HepG2 (cell line): ENCODE measurements around the gene USP14. TPM values are rescaled to one million over a fixed set of nuclear protein-coding genes. Genes with fewer than 3 reads are reported as not detected.

ENCODE experiments used
- BRD4 ChIP-seq: sonication (generic); formaldehyde crosslinking; IDR thresholded peaks from 2 replicates; pipeline ENCODE4 v1.4.0; 2020; ENCODE audit warnings: missing genetic modification reagents
- ETV6 ChIP-seq: sonication (generic); formaldehyde crosslinking; conservative IDR thresholded peaks from 2 replicates; pipeline ENCODE4 v1.4.0; 2020; ENCODE audit warnings: missing genetic modification reagents
- EZH2 ChIP-seq: conservative IDR thresholded peaks from 2 replicates; pipeline ENCODE4 v1.6.1; 2012; ENCODE audit warnings: mild to moderate bottlenecking, low read depth, low read length, moderate library complexity
- FOXC1 ChIP-seq: sonication (generic); formaldehyde crosslinking; IDR thresholded peaks from 2 replicates; pipeline ENCODE4 v1.8.0; 2022; ENCODE audit warnings: mild to moderate bottlenecking, missing genetic modification reagents, borderline replicate concordance
- HNRNPLL ChIP-seq: fragments of 200-400 bp; formaldehyde crosslinking; IDR thresholded peaks from 2 replicates; pipeline ENCODE4 v1.6.1; 2017; ENCODE audit warnings: mild to moderate bottlenecking, low read depth, low read length; ENCODE audit not compliant: poor library complexity, severe bottlenecking
- HOXA9 ChIP-seq: sonication (generic); formaldehyde crosslinking; IDR thresholded peaks from 2 replicates; pipeline ENCODE4 v1.8.1; 2022; ENCODE audit warnings: missing genetic modification reagents, mild to moderate bottlenecking, moderate library complexity, borderline replicate concordance
- KAT8 ChIP-seq: IDR thresholded peaks from 2 replicates; pipeline ENCODE4 v1.6.1; 2016; ENCODE audit warnings: missing genetic modification reagents, missing compliant biosample characterization
- KDM3A ChIP-seq: IDR thresholded peaks from 2 replicates; pipeline ENCODE4 v1.6.1; 2018; ENCODE audit warnings: low read depth, missing compliant biosample characterization
- KDM5B ChIP-seq: sonication (generic); formaldehyde crosslinking; IDR thresholded peaks from 2 replicates; pipeline ENCODE4 v1.4.0; 2020; ENCODE audit warnings: missing genetic modification reagents, mild to moderate bottlenecking, borderline replicate concordance
- KLF6 ChIP-seq: IDR thresholded peaks from 2 replicates; pipeline ENCODE4 v1.8.0; 2016; ENCODE audit warnings: missing biosample characterization, missing genetic modification reagents
- MBD4 ChIP-seq: IDR thresholded peaks from 2 replicates; pipeline ENCODE4 v1.6.1; 2012; ENCODE audit warnings: low read length, inconsistent platforms, borderline replicate concordance
- MED8 ChIP-seq: sonication (generic); formaldehyde crosslinking; IDR thresholded peaks from 2 replicates; pipeline ENCODE4 v1.8.1; 2023; ENCODE audit warnings: mild to moderate bottlenecking, missing genetic modification reagents; ENCODE audit not compliant: insufficient replicate concordance
- PHF20 ChIP-seq: sonication (generic); formaldehyde crosslinking; IDR thresholded peaks from 2 replicates; pipeline ENCODE4 v1.5.0; 2020; ENCODE audit warnings: mild to moderate bottlenecking, missing genetic modification reagents
- SIN3A ChIP-seq: IDR thresholded peaks from 2 replicates; pipeline ENCODE4 v1.6.1; 2011; ENCODE audit warnings: low read depth, mild to moderate bottlenecking, control low read depth, low read length, borderline replicate concordance
- TCF7 ChIP-seq: sonication (generic); IDR thresholded peaks from 2 replicates; pipeline ENCODE4 v1.6.1; 2016; ENCODE audit warnings: antibody characterized with exemption, low read depth
- ZFP90 ChIP-seq: sonication (generic); formaldehyde crosslinking; IDR thresholded peaks from 2 replicates; pipeline ENCODE4 v1.8.0; 2022; ENCODE audit warnings: missing genetic modification reagents, mild to moderate bottlenecking, inconsistent platforms, borderline replicate concordance
- ZNF205 ChIP-seq: IDR thresholded peaks from 2 replicates; pipeline ENCODE4 v1.6.1; 2018; ENCODE audit warnings: missing biosample characterization, missing genetic modification reagents
- ZNF44 ChIP-seq: sonication (generic); formaldehyde crosslinking; IDR thresholded peaks from 2 replicates; pipeline ENCODE4 v1.5.1; 2020; ENCODE audit warnings: mild to moderate bottlenecking, missing genetic modification reagents
- polyA plus RNA-seq, 8 experiments: library from polyadenylated mRNA; depleted of rRNA in 3 of 8; stranded (reverse) in 7 of 8; unstranded in 1 of 8; fragments of >200 nt; fragmentation: Illumina TruSeq in 4 of 8; extraction: Trizol in 4 of 8; gene quantifications; 2 replicates each; pipeline versions ENCODE4 v1.2.1 to v1.2.3, GENCODE V29; 2011 to 2016; ENCODE audit warnings: low read depth in 4 of 8, missing spikeins in 1 of 8, mixed read lengths in 1 of 8; ENCODE audit not compliant: insufficient read depth in 1 of 8
- total RNA-seq, 5 experiments: library from RNA; depleted of rRNA; stranded (reverse); fragments of >200 nt; fragmentation: Illumina TruSeq; extraction: Trizol; gene quantifications; 2 replicates each; pipeline ENCODE4 v1.2.3, GENCODE V29; 2016; ENCODE audit warnings: low read depth in 1 of 5
- TF ChIP-seq, protein P1 (sequence below): sonication (generic); formaldehyde crosslinking; IDR thresholded peaks from 2 replicates; pipeline ENCODE4 v1.5.0; 2020; ENCODE audit warnings: missing genetic modification reagents
- TF ChIP-seq, protein P2 (sequence below): sonication (generic); formaldehyde crosslinking; IDR thresholded peaks from 2 replicates; pipeline ENCODE4 v1.4.0; 2020; ENCODE audit warnings: missing genetic modification reagents
- TF ChIP-seq, protein P3 (sequence below): sonication (generic); formaldehyde crosslinking; IDR thresholded peaks from 2 replicates; pipeline ENCODE4 v1.5.0; 2020; ENCODE audit warnings: mild to moderate bottlenecking, missing genetic modification reagents, borderline replicate concordance
- TF ChIP-seq, protein P4 (sequence below): sonication (generic); formaldehyde crosslinking; IDR thresholded peaks from 2 replicates; pipeline ENCODE4 v1.5.0; 2020; ENCODE audit warnings: missing genetic modification reagents

Gene USP14
- total and polyA plus RNA-seq, 2 of the 13 experiments (the other 11 are each of a cell fraction or from before 2014, with no cell fraction given), result 14.7 to 16.6 TPM

DNA sequence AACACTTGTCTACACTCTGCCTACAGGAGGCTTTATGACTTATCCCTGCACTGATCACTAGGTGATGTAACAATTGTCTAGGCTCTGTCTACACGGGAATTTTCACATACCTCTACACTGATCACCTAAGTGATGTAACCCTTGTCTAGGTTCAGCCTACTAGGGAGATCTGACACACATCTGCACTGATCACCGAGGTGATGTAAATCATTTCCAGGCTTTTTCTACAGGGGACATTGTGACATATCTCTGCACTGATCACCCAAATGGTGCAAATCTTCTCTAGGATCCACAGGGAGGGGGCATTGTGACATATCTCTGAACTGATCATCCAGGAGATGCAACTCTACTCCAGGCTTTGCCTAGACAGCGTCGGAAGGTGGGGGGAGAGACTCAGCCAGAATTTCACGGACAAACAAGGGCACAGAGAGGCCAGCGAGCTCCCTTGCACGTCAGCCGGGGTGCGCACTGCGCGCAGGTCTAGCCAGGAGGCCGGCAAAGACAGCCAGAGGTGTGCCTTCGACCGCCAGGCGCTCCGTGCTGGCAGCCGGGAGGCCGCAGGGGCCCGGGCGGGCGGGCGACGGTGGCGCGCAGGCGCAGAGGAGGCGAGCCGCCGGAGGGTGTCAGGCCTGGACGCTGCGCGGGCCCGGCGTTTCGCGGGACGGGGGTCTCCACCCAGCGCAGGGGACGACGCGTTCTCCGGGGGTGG is 46.9 kb upstream of the USP14 start (continued):
- TF ChIP-seq, protein P1, sequence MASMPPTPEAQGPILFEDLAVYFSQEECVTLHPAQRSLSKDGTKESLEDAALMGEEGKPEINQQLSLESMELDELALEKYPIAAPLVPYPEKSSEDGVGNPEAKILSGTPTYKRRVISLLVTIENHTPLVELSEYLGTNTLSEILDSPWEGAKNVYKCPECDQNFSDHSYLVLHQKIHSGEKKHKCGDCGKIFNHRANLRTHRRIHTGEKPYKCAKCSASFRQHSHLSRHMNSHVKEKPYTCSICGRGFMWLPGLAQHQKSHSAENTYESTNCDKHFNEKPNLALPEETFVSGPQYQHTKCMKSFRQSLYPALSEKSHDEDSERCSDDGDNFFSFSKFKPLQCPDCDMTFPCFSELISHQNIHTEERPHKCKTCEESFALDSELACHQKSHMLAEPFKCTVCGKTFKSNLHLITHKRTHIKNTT (CRISPR knock-in tag), result no peak
- TF ChIP-seq KLF6 (CRISPR knock-in tag) (peak; percentile 57; the same call in 1 of the 2 replicates), ETV6 (no peak), BRD4 (no peak), EZH2 (no peak), TCF7 (no peak), KAT8 (CRISPR knock-in tag) (no peak), KDM3A (CRISPR knock-in tag) (no peak), KDM5B (CRISPR knock-in tag) (peak; percentile 94), ZNF205 (CRISPR knock-in tag) (0 out of 2 replicates have a peak, but pooled peaks have one; percentile 33), MED8 (CRISPR knock-in tag) (no peak), ZNF44 (CRISPR knock-in tag) (no peak), ZFP90 (CRISPR knock-in tag) (peak; percentile 69; the same call in 1 of the 2 replicates), HNRNPLL (no peak), HOXA9 (CRISPR knock-in tag) (peak; percentile 84; the same call in 1 of the 2 replicates), SIN3A (no peak), PHF20 (peak; percentile 54), MBD4 (no peak), FOXC1 (CRISPR knock-in tag) (peak; percentile 61; the same call in 1 of the 2 replicates)
- TF ChIP-seq, protein P2, sequence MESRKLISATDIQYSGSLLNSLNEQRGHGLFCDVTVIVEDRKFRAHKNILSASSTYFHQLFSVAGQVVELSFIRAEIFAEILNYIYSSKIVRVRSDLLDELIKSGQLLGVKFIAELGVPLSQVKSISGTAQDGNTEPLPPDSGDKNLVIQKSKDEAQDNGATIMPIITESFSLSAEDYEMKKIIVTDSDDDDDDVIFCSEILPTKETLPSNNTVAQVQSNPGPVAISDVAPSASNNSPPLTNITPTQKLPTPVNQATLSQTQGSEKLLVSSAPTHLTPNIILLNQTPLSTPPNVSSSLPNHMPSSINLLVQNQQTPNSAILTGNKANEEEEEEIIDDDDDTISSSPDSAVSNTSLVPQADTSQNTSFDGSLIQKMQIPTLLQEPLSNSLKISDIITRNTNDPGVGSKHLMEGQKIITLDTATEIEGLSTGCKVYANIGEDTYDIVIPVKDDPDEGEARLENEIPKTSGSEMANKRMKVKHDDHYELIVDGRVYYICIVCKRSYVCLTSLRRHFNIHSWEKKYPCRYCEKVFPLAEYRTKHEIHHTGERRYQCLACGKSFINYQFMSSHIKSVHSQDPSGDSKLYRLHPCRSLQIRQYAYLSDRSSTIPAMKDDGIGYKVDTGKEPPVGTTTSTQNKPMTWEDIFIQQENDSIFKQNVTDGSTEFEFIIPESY (CRISPR knock-in tag), result no peak
- TF ChIP-seq, protein P3, sequence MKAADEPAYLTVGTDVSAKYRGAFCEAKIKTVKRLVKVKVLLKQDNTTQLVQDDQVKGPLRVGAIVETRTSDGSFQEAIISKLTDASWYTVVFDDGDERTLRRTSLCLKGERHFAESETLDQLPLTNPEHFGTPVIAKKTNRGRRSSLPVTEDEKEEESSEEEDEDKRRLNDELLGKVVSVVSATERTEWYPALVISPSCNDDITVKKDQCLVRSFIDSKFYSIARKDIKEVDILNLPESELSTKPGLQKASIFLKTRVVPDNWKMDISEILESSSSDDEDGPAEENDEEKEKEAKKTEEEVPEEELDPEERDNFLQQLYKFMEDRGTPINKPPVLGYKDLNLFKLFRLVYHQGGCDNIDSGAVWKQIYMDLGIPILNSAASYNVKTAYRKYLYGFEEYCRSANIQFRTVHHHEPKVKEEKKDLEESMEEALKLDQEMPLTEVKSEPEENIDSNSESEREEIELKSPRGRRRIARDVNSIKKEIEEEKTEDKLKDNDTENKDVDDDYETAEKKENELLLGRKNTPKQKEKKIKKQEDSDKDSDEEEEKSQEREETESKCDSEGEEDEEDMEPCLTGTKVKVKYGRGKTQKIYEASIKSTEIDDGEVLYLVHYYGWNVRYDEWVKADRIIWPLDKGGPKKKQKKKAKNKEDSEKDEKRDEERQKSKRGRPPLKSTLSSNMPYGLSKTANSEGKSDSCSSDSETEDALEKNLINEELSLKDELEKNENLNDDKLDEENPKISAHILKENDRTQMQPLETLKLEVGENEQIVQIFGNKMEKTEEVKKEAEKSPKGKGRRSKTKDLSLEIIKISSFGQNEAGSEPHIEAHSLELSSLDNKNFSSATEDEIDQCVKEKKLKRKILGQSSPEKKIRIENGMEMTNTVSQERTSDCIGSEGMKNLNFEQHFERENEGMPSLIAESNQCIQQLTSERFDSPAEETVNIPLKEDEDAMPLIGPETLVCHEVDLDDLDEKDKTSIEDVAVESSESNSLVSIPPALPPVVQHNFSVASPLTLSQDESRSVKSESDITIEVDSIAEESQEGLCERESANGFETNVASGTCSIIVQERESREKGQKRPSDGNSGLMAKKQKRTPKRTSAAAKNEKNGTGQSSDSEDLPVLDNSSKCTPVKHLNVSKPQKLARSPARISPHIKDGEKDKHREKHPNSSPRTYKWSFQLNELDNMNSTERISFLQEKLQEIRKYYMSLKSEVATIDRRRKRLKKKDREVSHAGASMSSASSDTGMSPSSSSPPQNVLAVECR (CRISPR knock-in tag), result 0 out of 2 replicates have a peak, but pooled peaks have one; percentile 29
- TF ChIP-seq, protein P4, sequence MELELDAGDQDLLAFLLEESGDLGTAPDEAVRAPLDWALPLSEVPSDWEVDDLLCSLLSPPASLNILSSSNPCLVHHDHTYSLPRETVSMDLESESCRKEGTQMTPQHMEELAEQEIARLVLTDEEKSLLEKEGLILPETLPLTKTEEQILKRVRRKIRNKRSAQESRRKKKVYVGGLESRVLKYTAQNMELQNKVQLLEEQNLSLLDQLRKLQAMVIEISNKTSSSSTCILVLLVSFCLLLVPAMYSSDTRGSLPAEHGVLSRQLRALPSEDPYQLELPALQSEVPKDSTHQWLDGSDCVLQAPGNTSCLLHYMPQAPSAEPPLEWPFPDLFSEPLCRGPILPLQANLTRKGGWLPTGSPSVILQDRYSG (CRISPR knock-in tag), result peak; percentile 83; the same call in 1 of the 2 replicates
